H9 (cell line): ENCODE measurements around the gene MEF2A. TPM values are rescaled to one million over a fixed set of nuclear protein-coding genes. Genes with fewer than 3 reads are reported as not detected.

Experiments
- DNase-seq: peaks from one replicate; pipeline ENCODE4 v3.0.0-alpha.2; 2017
- H2AFZ ChIP-seq: one replicate; pipeline ENCODE4 v1.6.1; 2013; ENCODE audit warnings: mild to moderate bottlenecking, low read length, control low read depth, moderate library complexity
- H2AK5ac ChIP-seq: 2 replicates; pipeline ENCODE4 v1.6.1; 2013; ENCODE audit warnings: low read length, control low read depth, mixed read lengths; ENCODE audit not compliant: insufficient read length
- H2BK120ac ChIP-seq: one replicate; pipeline ENCODE4 v1.6.1; 2013; ENCODE audit warnings: low read depth, mild to moderate bottlenecking, low read length, control low read depth, inconsistent platforms; ENCODE audit not compliant: poor library complexity, severe bottlenecking
- H2BK12ac ChIP-seq: 2 replicates; pipeline ENCODE4 v1.6.1; 2013; ENCODE audit warnings: low read length, control low read depth, mixed read lengths, low read depth; ENCODE audit not compliant: insufficient read length
- H2BK15ac ChIP-seq: 2 replicates; pipeline ENCODE4 v1.6.1; 2013; ENCODE audit warnings: low read depth, low read length, control low read depth
- H2BK20ac ChIP-seq: one replicate; pipeline ENCODE4 v1.6.1; 2013; ENCODE audit warnings: low read depth, mild to moderate bottlenecking, low read length, control low read depth, inconsistent platforms; ENCODE audit not compliant: poor library complexity, severe bottlenecking
- H2BK5ac ChIP-seq: 2 replicates; pipeline ENCODE4 v1.6.1; 2013; ENCODE audit warnings: low read length, control low read depth, mixed read lengths; ENCODE audit not compliant: insufficient read length
- H3K14ac ChIP-seq: 2 replicates; pipeline ENCODE4 v1.6.1; 2013; ENCODE audit warnings: low read length, control low read depth; ENCODE audit not compliant: insufficient read depth
- H3K18ac ChIP-seq: 2 replicates; pipeline ENCODE4 v1.6.1; 2013; ENCODE audit warnings: low read depth, mild to moderate bottlenecking, mixed read lengths, low read length, control low read depth; ENCODE audit not compliant: insufficient read length
- H3K23ac ChIP-seq: 2 replicates; pipeline ENCODE4 v1.6.1; 2013; ENCODE audit warnings: low read length, control low read depth, mixed read lengths, low read depth; ENCODE audit not compliant: insufficient read length
- H3K23me2 ChIP-seq: 2 replicates; pipeline ENCODE4 v1.6.1; 2013; ENCODE audit warnings: low read depth, mild to moderate bottlenecking, mixed read lengths, low read length, control low read depth; ENCODE audit not compliant: insufficient read length, poor library complexity, severe bottlenecking
- H3K27ac ChIP-seq: 2 replicates; pipeline ENCODE4 v1.5.1; 2013; ENCODE audit warnings: low read length, control low read depth, mixed read lengths, low read depth; ENCODE audit not compliant: insufficient read length
- H3K27me3 ChIP-seq: 2 replicates; pipeline ENCODE4 v1.6.1; 2013; ENCODE audit warnings: low read length, control low read depth, inconsistent platforms; ENCODE audit not compliant: insufficient read depth
- H3K4ac ChIP-seq: 2 replicates; pipeline ENCODE4 v1.6.1; 2013; ENCODE audit warnings: low read depth, mild to moderate bottlenecking, control low read depth, inconsistent platforms, low read length, moderate library complexity
- H3K4me1 ChIP-seq: 2 replicates; pipeline ENCODE4 v1.6.1; 2013; ENCODE audit warnings: low read length, control low read depth, inconsistent platforms; ENCODE audit not compliant: insufficient read depth
- H3K4me2 ChIP-seq: 2 replicates; pipeline ENCODE4 v1.6.1; 2013; ENCODE audit warnings: low read length, control low read depth, mixed read lengths; ENCODE audit not compliant: insufficient read length, insufficient read depth
- H3K56ac ChIP-seq: 2 replicates; pipeline ENCODE4 v1.6.1; 2013; ENCODE audit warnings: low read depth, mild to moderate bottlenecking, mixed read lengths, low read length, control low read depth; ENCODE audit not compliant: insufficient read length
- H3K79me1 ChIP-seq: 2 replicates; pipeline ENCODE4 v1.6.1; 2013; ENCODE audit warnings: low read depth, mild to moderate bottlenecking, moderate library complexity, low read length, control low read depth, inconsistent platforms; ENCODE audit not compliant: insufficient read depth, poor library complexity, severe bottlenecking
- H3K79me2 ChIP-seq: 2 replicates; pipeline ENCODE4 v1.6.1; 2013; ENCODE audit warnings: low read length, control low read depth, inconsistent platforms; ENCODE audit not compliant: insufficient read depth
- H3K9ac ChIP-seq: 2 replicates; pipeline ENCODE4 v1.6.1; 2013; ENCODE audit warnings: low read length, control low read depth, mixed read lengths; ENCODE audit not compliant: insufficient read length; ENCODE audit errors: extremely low read depth
- H3K9me3 ChIP-seq: one replicate; pipeline ENCODE4 v1.6.1; 2013; ENCODE audit warnings: low read depth, low read length, inconsistent platforms; ENCODE audit not compliant: control insufficient read depth
- H3T11ph ChIP-seq: one replicate; pipeline ENCODE4 v1.6.1; 2013; ENCODE audit warnings: mild to moderate bottlenecking, low read length, control low read depth, inconsistent platforms
- H4K20me1 ChIP-seq: one replicate; pipeline ENCODE4 v1.6.1; 2013; ENCODE audit not compliant: control insufficient read depth, insufficient read length, insufficient read depth
- H4K5ac ChIP-seq: 2 replicates; pipeline ENCODE4 v1.6.1; 2013; ENCODE audit warnings: low read depth, mild to moderate bottlenecking, mixed read lengths, low read length, control low read depth; ENCODE audit not compliant: insufficient read length
- H4K8ac ChIP-seq: replicated peaks from 2 replicates; pipeline ENCODE4 v1.6.1; 2013; ENCODE audit warnings: low read length, control low read depth, mixed read lengths, low read depth; ENCODE audit not compliant: insufficient read length
- H4K91ac ChIP-seq: 2 replicates; pipeline ENCODE4 v1.6.1; 2013; ENCODE audit warnings: low read depth, mild to moderate bottlenecking, moderate library complexity, mixed read lengths, low read length, control low read depth; ENCODE audit not compliant: insufficient read length
- H3K27ac Mint-ChIP-seq, 3 experiments: 2 replicates in 2 of 3; 3 replicates in 1 of 3; pipeline ENCODE4 v1.8.0; 2020 to 2021; ENCODE audit warnings: mixed read lengths in 3 of 3, mild to moderate bottlenecking in 1 of 3, moderate library complexity in 1 of 3
- H3K27me3 Mint-ChIP-seq: 2 replicates; pipeline ENCODE4 v1.8.0; 2021; ENCODE audit warnings: low read depth, mild to moderate bottlenecking, moderate library complexity, mixed read lengths
- H3K36me3 Mint-ChIP-seq, 3 experiments: 2 replicates in 2 of 3; 3 replicates in 1 of 3; pipeline ENCODE4 v1.8.0; 2020 to 2021; ENCODE audit warnings: low read depth in 3 of 3, mixed read lengths in 3 of 3; ENCODE audit not compliant: insufficient read depth in 1 of 3
- H3K4me1 Mint-ChIP-seq, 2 experiments: 2 replicates each; pipeline ENCODE4 v1.8.0; 2020; ENCODE audit warnings: mixed read lengths in 2 of 2
- H3K4me3 Mint-ChIP-seq, 2 experiments: 2 replicates in 1 of 2; 3 replicates in 1 of 2; pipeline ENCODE4 v1.8.0; 2020 to 2021; ENCODE audit warnings: mild to moderate bottlenecking in 2 of 2, mixed read lengths in 2 of 2, moderate library complexity in 1 of 2
- H3K9me3 Mint-ChIP-seq, 2 experiments: 2 replicates in 1 of 2; 3 replicates in 1 of 2; pipeline ENCODE4 v1.8.0; 2020; ENCODE audit warnings: mild to moderate bottlenecking in 2 of 2, mixed read lengths in 2 of 2, moderate library complexity in 1 of 2
- WGBS: extraction: QIAGEN DNeasy Blood & Tissue Kit; methylation state at CpG from one replicate; pipeline ENCODE4 v1.1.7; 2013; ENCODE audit warnings: missing lambda C conversion rate, low lambda C conversion rate, mixed read lengths; ENCODE audit not compliant: insufficient read length; ENCODE audit errors: extremely low coverage; 5-methylcytosine and 5-hydroxymethylcytosine counted together
- total RNA-seq: library from RNA; stranded (reverse); gene quantifications from 2 replicates; pipeline ENCODE4 v1.2.1, GENCODE V29; 2021
- TF ChIP-seq, protein P1 (sequence below): fragments of 200-600 bp; sonication (generic); conservative IDR thresholded peaks from 3 replicates; pipeline ENCODE4 v1.8.0; 2021; ENCODE audit warnings: antibody characterized with exemption, mild to moderate bottlenecking

MEF2A gene
- total RNA-seq, 1 experiment from 2014 or later, result 20.7 TPM

DNA sequence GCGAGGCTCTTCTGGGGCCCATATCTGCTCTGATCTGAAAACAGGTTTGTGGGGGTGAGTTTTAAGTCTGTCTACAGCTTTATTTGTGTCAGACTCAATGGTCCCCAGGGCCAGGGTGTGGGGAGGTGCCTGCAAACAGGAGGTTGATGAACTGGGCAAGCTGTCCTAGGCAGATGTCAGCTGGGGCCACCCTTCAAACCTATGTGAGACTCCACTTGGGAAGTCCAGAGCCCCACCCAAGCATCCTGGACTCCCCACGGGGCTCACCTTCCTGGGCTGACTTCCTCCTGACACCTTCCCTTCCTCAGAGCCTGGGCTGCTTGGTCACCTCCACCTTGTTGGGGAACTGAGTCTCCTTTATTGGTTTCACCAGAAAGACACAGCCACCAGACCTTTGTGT lies 176.1 kb downstream of the MEF2A start:
- Histone ChIP-seq H3K79me1 (no peaks in the 10 kb centered on the region), H3K23me2 (no peaks in the 10 kb centered on the region), H4K8ac (no peak overlapping the region), H4K20me1 (no peaks in the 10 kb centered on the region), H3K14ac (no peak overlapping the region), H2AFZ (no peak overlapping the region), H3K27me3 (no peaks in the 10 kb centered on the region), H2BK15ac (no peak overlapping the region), H2BK20ac (no peak overlapping the region), H4K91ac (no peak overlapping the region), H3K79me2 (no peaks in the 10 kb centered on the region), H3K9me3 (no peaks in the 10 kb centered on the region), H3K4me1 (no peaks in the 10 kb centered on the region), H2BK12ac (no peak overlapping the region), H2BK120ac (no peak overlapping the region), H3K9ac (no peak overlapping the region), H2BK5ac (no peak overlapping the region), H3K23ac (no peak overlapping the region), H3K56ac (no peak overlapping the region), H3T11ph (no peak overlapping the region), H3K4me2 (no peak overlapping the region), H4K5ac (no peak overlapping the region), H3K4ac (no peak overlapping the region), H3K27ac (no peak overlapping the region), H3K18ac (no peak overlapping the region), H2AK5ac (no peak overlapping the region)
- Mint-ChIP-seq H3K4me1 (no peaks in the 10 kb centered on the region), H3K27ac (no peak overlapping the region), H3K36me3 (no peaks in the 10 kb centered on the region), H3K27me3 (peaks cover 1% of the 10 kb centered on the region), H3K4me3 (no peak overlapping the region), H3K9me3 (no peaks in the 10 kb centered on the region)
- TF ChIP-seq, protein P1, sequence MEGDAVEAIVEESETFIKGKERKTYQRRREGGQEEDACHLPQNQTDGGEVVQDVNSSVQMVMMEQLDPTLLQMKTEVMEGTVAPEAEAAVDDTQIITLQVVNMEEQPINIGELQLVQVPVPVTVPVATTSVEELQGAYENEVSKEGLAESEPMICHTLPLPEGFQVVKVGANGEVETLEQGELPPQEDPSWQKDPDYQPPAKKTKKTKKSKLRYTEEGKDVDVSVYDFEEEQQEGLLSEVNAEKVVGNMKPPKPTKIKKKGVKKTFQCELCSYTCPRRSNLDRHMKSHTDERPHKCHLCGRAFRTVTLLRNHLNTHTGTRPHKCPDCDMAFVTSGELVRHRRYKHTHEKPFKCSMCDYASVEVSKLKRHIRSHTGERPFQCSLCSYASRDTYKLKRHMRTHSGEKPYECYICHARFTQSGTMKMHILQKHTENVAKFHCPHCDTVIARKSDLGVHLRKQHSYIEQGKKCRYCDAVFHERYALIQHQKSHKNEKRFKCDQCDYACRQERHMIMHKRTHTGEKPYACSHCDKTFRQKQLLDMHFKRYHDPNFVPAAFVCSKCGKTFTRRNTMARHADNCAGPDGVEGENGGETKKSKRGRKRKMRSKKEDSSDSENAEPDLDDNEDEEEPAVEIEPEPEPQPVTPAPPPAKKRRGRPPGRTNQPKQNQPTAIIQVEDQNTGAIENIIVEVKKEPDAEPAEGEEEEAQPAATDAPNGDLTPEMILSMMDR, result no peak
- no CpG with 5 or more reads among the region's 2 CpGs for WGBS
- no peak for DNase-seq
